NCI-H2081 treated with DMSO at 0.1 percent for 48 hours (cell line): ENCODE results near the gene APP.

Experiments
- DNase-seq: peaks from one replicate; lab custom pipeline; 2025; lab: John Stamatoyannopoulos, UW

The APP gene

DNA sequence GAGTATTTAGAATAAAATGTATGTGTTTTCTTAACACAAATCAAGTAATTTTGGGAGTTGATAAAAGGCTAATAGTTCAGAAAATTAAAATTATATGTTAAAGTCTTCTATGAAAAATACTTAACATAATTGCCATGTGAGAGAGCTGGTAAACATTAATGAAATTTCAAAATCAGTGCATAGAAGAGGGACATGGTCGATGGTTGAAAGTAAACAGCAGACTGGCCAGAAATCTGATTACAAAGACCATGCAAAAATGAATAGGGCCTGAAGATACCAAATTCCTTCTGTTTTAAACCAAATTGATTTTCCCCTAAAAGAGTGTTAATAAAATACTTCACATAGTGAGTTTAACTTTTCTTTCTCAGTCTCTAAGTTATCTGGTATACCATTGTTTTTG, 307.5 kb downstream of the APP start:
- DNase-seq = no peak

- DNase-seq = no peak
Measured at GRCh38 chr21:25862596-25862995, 308.0 kb downstream of the APP start.

GRCh38 chr21:25862112-25862511, 308.5 kb downstream of the APP start:
- DNase-seq = no peak

DNA sequence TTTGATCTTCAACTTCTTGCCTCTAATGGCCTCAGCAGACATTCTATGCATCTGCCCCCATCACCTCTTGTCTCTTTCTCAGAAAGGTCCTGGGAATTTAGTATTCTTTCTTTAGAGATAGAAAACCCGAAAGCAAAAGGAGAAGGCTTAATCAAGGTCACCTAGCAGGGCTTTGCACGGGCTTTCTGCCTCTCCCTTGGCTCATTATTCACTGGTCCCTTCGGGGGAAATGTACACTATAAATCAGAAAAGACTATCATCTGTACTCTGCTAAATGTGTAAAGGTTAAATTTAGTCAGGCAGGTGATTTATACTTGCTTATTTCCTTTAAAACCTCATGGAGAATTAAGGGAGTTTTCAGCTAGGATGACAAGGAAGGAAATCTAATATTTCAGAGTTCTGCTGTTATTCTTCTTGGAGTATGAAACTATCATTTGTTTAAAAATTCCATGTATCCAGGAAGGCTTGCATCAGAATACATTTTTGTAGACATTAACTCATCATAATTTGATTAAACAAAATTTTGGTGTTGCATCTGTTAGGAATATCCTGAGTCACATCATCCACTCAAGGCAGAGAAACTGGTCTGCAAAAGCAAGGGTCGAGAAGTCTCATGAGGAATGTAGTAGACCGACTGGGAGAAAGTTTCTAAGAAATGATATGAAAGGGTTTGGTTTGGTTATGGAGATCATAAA, 311.2 kb downstream of the APP start:
- DNase-seq = no peak

GRCh38 chr21:25858325-25858724, 312.2 kb downstream of the APP start:
- DNase-seq = no peak

GRCh38 chr21:25857308-25858074, 313.1 kb downstream of the APP start:
- no peak for DNase-seq

- DNase-seq = no peak
Measured at GRCh38 chr21:25855576-25855975, 315.0 kb downstream of the APP start.

GRCh38 chr21:25850126-25850842, 320.3 kb downstream of the APP start:
- DNase-seq = no peak

DNA sequence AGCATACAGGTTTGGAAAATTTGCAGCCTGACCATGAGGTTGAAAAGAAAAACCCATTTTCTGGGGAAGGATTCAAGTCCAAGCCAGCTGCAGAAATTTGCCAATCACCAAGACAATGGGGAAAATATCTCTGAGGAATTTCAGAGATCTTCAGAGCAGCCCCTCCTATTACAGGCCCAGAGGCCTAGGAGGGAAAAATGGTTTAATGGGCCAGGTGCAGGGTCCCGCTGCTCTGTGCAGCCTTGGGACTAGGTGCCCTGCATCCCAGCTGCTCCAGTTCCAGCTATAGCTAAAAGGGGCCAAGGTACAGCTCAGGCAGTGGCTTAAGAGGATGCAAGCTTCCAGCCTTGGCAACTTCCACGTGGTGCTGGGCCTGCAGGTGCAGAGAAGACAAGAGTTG, 322.3 kb downstream of the APP start:
- no peak for DNase-seq

DNA sequence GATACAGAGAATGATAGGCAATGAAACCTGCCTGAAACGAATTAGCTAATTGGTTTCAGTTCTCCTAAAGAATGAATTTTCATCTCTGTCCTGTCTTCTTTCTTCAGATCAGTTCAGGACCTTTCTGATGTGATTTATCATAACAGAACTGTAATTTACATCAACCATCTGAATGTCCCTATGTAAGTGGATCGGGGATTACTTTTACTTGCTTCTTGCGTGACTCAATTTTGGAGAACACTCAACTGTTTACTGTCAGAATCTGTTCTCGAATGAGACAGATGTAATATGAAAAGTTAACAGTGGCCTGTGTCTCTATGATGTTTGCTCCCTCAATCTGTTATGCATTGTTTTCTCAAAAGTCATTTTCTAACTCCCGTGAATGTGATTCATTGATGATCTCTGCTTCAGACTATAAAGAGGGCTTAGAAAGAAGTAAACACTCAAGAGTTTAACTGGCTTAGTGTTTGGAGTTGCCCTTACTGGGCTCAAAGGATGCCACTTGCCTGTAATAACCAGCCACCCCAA, 324.8 kb downstream of the APP start:
- no peak for DNase-seq

DNA sequence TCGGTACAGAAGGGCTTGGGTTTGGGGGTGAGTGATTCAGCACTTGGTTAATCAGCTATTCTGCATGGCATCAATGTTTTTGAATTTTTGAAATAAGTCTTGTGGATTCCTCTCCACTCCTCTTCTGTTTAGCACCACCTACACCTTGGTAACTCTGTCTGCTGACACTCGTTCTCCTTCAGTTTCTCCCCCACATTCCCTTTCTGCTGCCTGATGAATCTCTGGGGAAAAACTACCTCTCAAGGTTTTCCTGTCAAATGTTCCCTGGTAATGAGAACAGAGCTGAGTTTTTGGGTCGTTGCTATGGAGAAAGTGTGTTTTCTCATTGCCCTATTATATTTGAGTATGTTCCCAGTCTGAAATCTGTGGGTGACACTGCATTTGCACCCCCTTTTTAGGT, 327.6 kb downstream of the APP start:
- DNase-seq = no peak

GRCh38 chr21:25838809-25839208, 331.8 kb downstream of the APP start:
- no peak for DNase-seq

DNA sequence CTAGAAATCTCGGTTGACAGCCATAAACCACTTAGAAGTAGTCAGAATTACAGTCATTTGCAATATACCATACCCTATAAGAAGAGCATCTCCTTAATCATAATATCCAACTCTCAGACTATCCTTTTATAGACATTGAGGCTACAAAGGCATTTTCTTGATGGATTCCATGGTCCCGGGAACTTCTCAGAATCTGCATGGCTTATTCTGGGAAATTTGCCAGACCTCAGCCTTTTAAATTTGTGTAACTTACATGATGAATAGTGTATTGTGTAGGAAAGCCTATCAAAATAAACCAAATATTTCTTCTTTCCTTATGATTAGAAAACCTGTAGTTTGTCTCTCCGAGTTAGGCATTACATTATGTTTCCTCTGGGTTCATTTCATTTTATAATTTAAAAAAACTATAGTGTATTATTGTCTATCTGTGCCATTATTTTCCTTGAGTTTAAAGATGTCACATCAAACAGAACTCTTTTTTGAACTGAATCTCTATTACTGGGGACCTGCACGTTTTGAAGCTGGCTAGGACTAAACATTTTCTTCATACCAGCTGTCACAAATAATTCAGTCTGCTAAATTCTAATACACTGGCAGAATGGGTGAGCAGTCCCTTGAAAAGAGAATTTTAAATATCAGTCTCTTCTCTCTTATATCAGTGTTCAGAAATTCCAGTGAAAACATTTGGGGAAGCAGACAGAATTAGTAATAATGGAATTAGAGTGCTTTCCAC, 332.9 kb downstream of the APP start:
- no peak for DNase-seq

DNA sequence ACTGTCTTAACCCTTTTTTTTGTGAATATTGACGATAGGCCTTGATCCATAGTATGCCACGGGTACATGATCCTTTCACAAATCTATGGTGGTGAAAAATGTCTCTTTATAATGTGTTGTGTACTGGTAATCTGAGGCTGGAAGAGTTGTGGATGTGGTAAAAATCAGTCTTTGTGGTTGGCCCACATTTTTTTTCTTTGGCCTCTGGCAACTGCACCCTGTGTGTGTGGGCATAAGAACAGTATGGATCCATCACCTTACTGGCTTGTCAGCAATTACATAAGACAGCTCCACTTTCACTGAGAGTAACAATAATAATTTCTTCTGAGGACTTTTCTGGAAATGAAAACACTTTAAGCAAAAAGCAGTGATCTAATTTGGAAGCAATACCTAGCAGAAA, 334.2 kb downstream of the APP start:
- no peak for DNase-seq

DNA sequence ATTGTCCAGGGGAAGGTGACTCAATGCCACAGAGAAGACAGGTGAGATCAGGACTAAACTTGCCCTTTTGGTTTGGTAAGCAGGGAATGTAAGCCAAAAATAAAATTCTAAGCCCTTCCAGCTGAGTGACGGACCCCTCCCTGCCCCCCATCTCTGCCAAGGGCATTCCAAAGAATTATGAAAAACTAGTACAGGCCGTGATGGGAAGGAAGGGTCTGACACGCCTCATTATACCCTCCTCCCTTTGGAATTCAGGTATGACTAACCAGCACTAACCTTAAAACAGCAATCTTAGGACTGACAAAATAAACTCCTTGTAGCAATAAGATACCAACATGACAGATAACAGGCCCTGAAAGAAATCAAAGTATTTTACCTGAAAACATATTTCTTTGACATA, 336.2 kb downstream of the APP start:
- no peak for DNase-seq

- DNase-seq = no peak
Measured at GRCh38 chr21:25831300-25831960, 339.1 kb downstream of the APP start.
